ENCODE measurements around the gene NELFA. TPM values are rescaled to one million over a fixed set of nuclear protein-coding genes. Genes with fewer than 3 reads are reported as not detected.
A peak's percentile ranks its signal among the peaks of the same experiment; 100 is the strongest.

Gene NELFA
- total RNA-seq = 11.2 TPM

GRCh38 chr4:2008921-2009650, at the start of gene NELFA:
NELFA (minus strand) TSS chr4:2008974; CDS start chr4:2008959, 15 bp downstream.
- DNase-seq (ENCODE audit: low spot score) (peak; percentile 97), ATAC-seq (peak; percentile 89)

DNA sequence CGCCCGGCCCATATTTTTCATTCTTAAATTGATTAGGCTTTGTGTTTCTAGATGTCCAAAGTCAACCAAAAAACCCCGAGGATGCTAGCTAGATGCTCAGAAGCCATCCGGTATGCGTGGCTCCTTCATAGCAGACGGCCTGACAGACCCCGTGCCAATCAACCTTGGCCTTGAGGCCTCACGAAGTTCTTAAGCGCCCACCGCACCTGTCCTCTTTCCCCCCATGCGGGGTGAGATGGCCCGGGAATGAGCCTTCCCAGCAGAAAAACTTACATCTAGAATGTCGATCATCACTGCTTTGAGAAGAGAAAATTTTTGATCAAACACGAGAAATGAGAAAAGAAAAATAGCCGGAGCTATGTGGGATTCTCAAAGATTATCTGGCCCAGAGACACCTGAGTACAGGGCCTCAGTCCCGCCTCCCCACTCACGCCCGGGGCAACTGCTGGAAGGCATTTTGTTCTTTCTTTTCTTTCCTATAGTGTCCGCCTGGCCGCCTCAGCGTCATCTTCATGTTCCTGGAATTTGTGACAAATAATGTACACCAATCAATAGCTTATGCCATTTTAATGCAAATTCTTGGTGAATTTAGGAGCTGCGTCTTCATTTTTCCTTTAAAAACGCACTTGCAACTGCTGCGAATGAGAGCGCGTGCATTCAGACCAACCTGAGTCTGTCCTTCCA, 48.8 kb upstream of the NELFA start:
- DNase-seq (ENCODE audit: low spot score) = no peak
- ATAC-seq = no peak

GRCh38 chr4:2054217-2054616, 45.4 kb upstream of the NELFA start:
- DNase-seq (ENCODE audit: low spot score) (no peak), ATAC-seq (no peak)

GRCh38 chr4:2051086-2051485, 42.3 kb upstream of the NELFA start:
- no peak for DNase-seq (ENCODE audit: low spot score)
- ATAC-seq = no peak

DNA sequence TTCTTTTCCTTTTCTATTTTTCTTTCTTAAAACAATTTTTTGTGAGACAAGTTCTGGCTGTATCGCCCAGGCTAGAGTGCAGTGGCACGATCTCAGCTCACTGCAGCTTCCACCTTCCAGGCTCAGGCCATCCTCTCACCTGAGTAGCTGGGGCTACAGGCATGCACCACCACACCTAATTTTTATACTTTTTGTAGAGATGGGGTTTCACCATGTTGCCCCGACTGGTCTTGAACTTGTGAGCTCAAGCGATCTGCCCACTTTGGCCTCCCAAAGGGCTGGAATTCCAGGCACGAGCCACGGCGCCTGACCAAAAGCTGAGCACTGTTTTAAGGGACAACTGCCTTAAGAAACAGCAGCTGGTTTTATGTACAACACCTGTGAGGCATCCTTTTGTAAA, 41.0 kb upstream of the NELFA start:
- ATAC-seq (no peak), DNase-seq (ENCODE audit: low spot score) (no peak)

DNA sequence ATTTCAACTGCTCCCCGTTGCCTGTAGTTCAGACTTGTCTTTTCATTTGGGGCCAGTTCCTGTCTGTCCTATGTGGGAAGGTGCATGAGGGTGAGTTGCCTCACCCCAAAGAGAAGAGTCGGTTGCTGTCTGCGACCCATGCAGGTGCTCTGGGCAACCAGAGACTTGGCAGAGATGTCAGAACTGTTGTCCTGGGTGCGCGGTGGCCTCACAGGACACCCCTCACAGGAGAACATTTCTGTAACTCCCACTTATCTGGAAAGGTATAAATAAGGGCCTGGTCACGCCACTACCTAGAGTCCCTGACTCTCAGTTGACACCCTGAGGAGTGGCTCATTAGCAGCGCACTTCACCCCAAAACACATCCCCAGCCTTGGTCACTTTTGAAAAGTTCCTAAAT, 40.6 kb upstream of the NELFA start:
- ATAC-seq (no peak), DNase-seq (ENCODE audit: low spot score) (no peak)

GRCh38 chr4:2048831-2049230, 40.1 kb upstream of the NELFA start:
- ATAC-seq (no peak), DNase-seq (ENCODE audit: low spot score) (no peak)

DNA sequence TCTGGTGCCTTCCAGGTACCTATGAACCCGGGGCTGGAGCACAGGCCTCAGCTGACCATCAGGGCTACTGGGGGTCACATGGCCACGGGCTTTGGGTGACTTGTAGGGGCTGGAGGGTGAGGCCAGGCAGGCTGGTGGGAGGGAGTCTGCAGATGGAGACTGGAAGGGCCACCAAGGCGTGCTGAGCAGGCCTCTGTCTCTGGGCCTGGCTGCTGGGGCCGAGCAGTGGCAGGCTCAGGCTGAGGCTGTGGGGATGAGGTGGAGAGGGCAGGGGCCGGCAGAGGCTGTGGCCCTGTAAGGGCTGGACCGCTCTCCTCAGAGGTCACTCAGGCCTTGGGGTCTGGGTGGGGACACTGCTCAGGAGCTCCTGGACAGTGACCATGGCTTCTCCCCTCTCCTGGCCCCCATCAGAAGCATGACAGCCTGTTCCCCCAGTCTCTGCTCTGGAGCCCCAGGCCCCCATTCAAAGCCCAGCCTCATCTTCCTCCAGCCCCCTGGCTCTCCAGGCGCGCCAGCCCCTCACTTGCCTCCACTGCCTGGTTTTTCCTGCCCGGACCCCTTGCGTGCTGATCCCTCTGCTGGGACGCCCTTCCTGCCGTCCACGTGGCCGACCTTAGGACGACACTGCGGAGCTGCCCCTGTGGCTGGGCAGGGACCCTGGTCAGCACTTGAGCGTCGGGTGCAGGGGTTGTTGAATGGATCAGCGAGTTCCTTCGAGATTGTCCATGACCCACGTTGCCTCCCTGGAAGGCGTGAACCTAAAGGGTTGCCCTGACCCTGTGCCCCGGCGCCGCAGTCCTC, 39.2 kb upstream of the NELFA start:
- DNase-seq (ENCODE audit: low spot score) (no peak), ATAC-seq (no peak)

DNA sequence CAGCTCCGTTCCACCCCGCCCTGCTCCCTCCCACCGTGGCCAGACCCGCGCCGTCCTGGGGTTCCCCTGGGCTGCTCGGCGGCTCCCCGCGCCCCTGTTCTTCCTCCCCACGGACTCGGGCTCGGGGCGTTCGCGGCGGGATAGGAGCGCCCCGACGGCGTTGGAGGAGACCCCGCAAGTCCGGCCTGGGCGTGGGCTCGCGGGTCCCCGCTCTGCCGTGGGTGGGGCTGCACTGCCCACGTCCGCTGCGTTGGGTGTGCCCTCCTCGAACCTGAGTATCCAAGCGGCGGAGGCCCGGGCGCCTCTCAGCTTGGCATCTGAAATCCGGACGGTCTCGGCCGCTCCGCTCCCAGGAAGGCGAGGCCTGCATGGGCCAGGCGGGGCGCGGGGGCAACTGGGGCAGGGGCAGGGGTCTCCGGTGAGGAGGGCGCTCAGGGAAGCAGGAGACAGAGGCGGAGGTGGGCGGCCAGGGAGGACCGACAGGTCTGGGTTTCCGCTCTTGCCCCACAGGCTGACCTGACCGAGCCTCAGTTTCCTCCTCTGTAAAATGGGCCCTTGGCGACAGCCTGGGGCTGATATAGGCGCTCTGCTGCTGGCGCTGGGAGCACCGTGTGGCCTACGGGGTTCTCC, 38.4 kb upstream of the NELFA start:
- no peak for ATAC-seq
- no peak for DNase-seq (ENCODE audit: low spot score)

- no peak for DNase-seq (ENCODE audit: low spot score)
- ATAC-seq = no peak
Observed at GRCh38 chr4:2046031-2046961, 37.5 kb upstream of the NELFA start.

DNA sequence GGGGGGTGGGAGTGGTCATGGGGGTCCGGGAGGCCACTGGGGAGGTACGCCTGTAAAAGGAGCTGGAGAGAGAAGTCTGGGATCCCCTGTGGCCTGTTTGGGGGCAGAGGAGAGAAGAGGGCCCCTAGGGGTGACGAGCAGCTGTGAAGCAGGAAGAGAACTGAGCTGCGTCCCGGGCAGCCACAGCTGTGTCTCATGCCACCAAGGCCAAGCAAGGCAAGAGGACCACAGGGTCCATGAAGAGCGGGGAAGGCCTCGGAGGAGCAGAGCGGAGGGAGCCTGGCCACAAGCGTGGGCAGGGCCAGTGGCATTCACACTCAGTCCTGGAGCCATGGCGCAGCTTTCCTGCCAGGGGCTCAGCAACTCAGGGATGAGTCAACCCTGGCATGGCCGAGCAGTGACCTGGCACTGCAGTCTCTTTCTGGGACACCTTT, 36.8 kb upstream of the NELFA start:
- ATAC-seq = no peak
- no peak for DNase-seq (ENCODE audit: low spot score)

DNA sequence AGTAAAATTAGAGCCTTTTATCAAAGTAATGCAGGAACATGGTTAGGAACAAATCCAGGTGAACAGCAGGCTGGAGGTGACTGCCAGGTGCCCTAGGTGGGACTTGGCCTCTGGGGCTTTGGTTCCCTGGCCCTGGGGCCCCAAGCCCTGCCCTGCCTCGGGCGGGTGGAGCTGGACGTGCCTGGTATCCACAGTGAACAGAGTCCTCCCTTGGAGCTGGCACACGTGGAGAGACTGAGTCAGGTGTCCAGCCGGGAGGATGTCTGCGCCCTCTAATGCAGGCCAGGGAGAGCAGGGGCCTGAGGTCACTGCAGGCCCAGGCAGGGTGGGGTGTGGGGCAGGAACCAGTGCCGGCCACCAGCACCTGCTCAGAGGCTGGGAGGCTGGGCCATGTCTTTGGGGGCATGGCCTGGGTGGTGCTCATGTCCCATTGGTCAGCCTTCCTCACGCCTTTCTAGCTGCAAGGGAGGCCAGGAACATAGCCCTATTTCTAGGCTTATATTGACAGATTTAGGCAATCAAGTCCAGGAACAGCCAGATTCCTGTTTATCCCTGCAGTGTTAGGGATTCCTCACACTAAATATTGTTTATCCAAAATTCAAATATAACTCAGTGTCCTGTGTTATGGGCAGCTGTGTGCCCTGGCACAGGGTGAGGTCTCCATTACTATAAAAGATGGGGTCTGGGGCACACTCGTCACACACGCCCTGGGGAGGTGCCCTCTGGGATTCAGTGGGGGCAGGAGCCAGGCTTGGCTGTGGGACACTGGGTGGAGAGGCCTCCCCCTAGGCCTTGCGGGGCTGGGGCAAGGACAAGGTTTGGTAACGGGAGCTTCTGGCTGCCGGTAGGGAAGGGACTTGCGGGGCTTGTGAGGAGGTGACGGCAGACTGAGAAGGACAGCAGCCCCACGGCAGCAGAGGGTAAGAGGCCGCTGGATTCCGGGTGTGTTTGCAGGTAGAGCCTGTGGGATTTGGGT, 36.1 kb upstream of the NELFA start:
- DNase-seq (ENCODE audit: low spot score) (no peak), ATAC-seq (no peak)

DNA sequence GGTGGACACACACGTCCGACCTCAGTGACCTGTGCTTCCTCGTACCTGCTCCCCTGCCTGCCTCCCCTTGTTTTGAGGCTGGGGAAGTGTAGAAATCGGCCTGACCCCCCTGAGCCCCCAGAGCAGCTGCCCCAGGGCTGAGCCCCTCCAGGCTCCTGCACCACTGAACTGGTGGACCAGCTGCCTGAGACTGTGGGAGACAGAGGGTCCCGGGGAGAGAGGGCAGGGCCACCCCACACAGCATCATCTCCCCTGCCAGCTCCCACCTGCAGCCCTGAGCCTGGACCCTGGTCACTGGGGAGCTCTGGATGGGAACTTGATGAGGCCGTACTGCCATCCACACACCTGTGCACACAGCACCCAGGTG, 35.3 kb upstream of the NELFA start:
- DNase-seq (ENCODE audit: low spot score) (no peak), ATAC-seq (no peak)

- DNase-seq (ENCODE audit: low spot score) (no peak), ATAC-seq (no peak)
Observed at GRCh38 chr4:2043396-2044118, 34.8 kb upstream of the NELFA start.

DNA sequence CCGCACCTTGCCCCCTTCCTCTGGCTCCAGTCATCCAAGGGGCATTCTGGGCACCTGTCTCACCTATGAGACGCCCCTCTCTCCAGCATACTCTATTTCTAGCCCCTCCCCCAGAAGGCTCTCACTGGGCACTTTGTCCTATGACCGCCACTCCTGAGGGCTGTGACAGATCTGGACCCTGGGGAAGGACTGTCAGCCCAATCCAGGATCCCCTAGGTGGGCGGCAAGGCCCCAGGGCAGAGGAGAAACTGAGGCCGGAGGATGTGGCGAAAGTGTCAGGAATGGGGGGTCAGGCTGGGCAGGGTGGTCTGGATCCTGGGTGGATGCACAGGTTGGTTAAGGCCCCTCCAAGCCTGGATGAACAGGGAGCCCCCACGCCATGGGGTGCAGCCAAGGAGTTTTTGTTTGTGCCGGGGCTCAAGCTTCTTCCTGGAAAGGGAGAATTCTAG, 34.2 kb upstream of the NELFA start:
- ATAC-seq = no peak

DNA sequence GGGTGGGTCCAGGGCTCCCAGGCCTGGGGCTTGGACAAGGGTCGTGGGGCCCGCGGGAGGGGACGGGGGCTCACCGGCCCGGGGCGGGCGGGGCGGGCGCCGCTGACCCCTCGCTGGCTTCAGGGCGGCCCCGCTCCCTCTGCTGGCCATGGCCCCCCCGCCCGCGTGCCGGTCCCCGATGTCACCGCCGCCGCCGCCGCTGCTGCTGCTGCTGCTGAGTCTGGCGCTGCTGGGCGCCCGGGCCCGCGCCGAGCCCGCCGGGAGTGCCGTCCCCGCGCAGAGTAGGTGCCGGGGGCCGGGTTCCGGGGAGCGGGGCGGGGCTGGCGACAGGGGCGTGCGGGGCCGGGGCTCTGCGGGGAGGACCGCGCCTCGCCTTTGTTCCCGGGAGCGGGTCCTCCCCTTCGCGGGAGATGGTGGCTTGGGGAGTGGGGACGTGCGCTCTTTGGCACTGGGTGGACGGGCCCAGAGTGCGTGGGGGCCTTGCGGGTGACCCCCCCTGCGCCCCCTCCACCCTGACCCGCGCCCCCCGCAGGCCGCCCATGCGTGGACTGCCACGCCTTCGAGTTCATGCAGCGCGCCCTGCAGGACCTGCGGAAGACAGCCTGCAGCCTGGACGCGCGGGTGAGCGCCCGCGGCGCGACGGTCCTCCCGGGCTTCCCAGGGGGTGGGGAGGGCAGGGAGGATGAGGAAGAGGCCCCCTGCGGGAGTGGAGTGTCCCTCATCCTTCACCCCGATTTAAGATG, 33.6 kb upstream of the NELFA start:
- ATAC-seq (peak; percentile 40), DNase-seq (ENCODE audit: low spot score) (no peak)

More for the DNA sequence above, 34.2 kb upstream of the NELFA start:
- no peak for DNase-seq (ENCODE audit: low spot score)

Measured in left lobe of liver (tissue), 2 donors.